Lower leg skin (tissue), 3 donors: ENCODE results near the gene ADCY7.

Experiments
- CTCF ChIP-seq, 3 donors: fragments of 450-650 bp; IDR thresholded peaks; one replicate each; pipeline ENCODE4 v1.5.1; 2016; ENCODE audit warnings: antibody characterized with exemption in 3 of 3, mild to moderate bottlenecking in 3 of 3, moderate library complexity in 2 of 3
- POLR2A ChIP-seq, 2 donors: fragments of 450-650 bp; IDR thresholded peaks; one replicate each; pipeline ENCODE4 v1.6.1; 2016 to 2017; ENCODE audit warnings: antibody characterized with exemption in 2 of 2, mild to moderate bottlenecking in 1 of 2, moderate library complexity in 1 of 2

- TF ChIP-seq CTCF (IDR thresholded peaks at IDR 0.05) (no peak), POLR2A (IDR thresholded peaks at IDR 0.05) (no peak)
These were observed 38.7 kb upstream of the ADCY7 start for GRCh38 chr16:50227665-50228064.
